Activated CD4-positive, alpha-beta memory T cell treated with anti-CD3 and anti-CD28 coated beads for 36 hours (primary cell): ENCODE results near the gene METTL23. TPM values are rescaled to one million over a fixed set of nuclear protein-coding genes. Genes with fewer than 3 reads are reported as not detected.

Experiments used
- microRNA-seq: library from miRNA; unstranded; fragments of <30 nt; microRNA quantifications from one replicate; pipeline ENCODE4 v1.2.0, GENCODE V29; 2022; ENCODE audit warnings: borderline number of aligned reads, borderline microRNAs expressed, borderline replicate concordance
- total RNA-seq, 2 experiments: library from RNA; stranded (reverse); gene quantifications; one replicate each; pipeline ENCODE4 v1.2.3, GENCODE V29; 2021

Gene METTL23
- total RNA-seq, 2 experiments from 2014 or later, result 29.1 to 29.2 TPM

Small RNAs within 50 kb of the gene (microRNA-seq; reads per million reads assigned to microRNA genes)
- gene MIR636, result 7.1 reads per million, percentile 27 among the genes with 10 or more reads in this experiment

Other genes starting within 250 kb of the METTL23 start
- 10 to 100 TPM; 28.9 to 30.0 TPM for gene RHBDF2, start 225.4 kb upstream of the METTL23 start, total RNA-seq
- gene CYGB, start 189.1 kb upstream of the METTL23 start, total RNA-seq, result not detected
- not detected for gene PRCD, start 186.8 kb upstream of the METTL23 start, total RNA-seq
- under 1 TPM; 0.19 to 0.51 TPM for gene ST6GALNAC2, start 141.0 kb upstream of the METTL23 start, total RNA-seq
- gene ST6GALNAC1, start 83.1 kb upstream of the METTL23 start, total RNA-seq, result 1 to 10 TPM; 1.1 to 2.3 TPM
- gene MXRA7, start 15.9 kb upstream of the METTL23 start, total RNA-seq, result 1 to 10 TPM; 7.5 to 8.0 TPM
- gene JMJD6, start 233 bp upstream of the METTL23 start, total RNA-seq, result 10 to 100 TPM; 53.4 to 56.6 TPM
- 100 to 1,000 TPM; 299 TPM for gene SRSF2, start 10.5 kb downstream of the METTL23 start, total RNA-seq
- gene MFSD11, start 11.3 kb downstream of the METTL23 start, total RNA-seq, result 10 to 100 TPM; 17.5 to 18.3 TPM
- gene MGAT5B, start 141.6 kb downstream of the METTL23 start, total RNA-seq, result under 1 TPM in 1 of 2 experiments, not detected in 1; 0.38 TPM